HFF-Myc (cell line): ENCODE results near the gene CAPRIN2.

Experiments
- DNase-seq: peaks from one replicate; pipeline ENCODE4 v3.0.0-alpha.2; 2011; ENCODE audit warnings: low read depth; ENCODE audit errors: extremely low read depth
- H3K4me3 ChIP-seq: replicated peaks from 2 replicates; pipeline ENCODE4 v1.5.1; 2011; ENCODE audit warnings: low read depth, mild to moderate bottlenecking, control low read depth, low read length
- TF ChIP-seq, protein P1 (sequence below): IDR thresholded peaks from 2 replicates; pipeline ENCODE4 v1.5.1; 2012; ENCODE audit warnings: mild to moderate bottlenecking, low read depth, low read length, control low read depth; ENCODE audit errors: missing control alignments

Gene CAPRIN2

GRCh38 chr12:30764251-30764650 is 9.5 kb upstream of the CAPRIN2 start:
- DNase-seq = no peak
- H3K4me3 ChIP-seq = no peak overlapping the region
- TF ChIP-seq, protein P1, sequence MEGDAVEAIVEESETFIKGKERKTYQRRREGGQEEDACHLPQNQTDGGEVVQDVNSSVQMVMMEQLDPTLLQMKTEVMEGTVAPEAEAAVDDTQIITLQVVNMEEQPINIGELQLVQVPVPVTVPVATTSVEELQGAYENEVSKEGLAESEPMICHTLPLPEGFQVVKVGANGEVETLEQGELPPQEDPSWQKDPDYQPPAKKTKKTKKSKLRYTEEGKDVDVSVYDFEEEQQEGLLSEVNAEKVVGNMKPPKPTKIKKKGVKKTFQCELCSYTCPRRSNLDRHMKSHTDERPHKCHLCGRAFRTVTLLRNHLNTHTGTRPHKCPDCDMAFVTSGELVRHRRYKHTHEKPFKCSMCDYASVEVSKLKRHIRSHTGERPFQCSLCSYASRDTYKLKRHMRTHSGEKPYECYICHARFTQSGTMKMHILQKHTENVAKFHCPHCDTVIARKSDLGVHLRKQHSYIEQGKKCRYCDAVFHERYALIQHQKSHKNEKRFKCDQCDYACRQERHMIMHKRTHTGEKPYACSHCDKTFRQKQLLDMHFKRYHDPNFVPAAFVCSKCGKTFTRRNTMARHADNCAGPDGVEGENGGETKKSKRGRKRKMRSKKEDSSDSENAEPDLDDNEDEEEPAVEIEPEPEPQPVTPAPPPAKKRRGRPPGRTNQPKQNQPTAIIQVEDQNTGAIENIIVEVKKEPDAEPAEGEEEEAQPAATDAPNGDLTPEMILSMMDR = no peak

DNA sequence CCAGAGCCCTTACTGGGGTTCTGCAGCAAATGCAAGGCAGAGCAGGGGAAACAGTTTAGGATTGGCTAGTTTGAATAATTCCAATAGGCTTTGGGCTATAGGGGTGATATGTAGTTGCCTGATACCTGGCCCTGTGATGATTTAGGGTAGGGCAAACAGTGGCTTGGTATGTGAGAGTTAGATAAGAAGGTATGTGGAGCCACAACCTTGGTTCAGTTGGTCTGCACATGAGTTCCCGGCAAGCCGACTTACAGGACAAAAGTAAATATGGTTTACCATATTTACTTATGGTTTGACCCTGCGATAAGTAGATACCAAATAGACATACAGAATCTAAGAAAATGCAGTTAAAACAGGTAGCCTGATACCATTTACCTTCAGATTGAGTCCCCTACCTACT is 8.3 kb upstream of the CAPRIN2 start:
- TF ChIP-seq, protein P1 = no peak
- H3K4me3 ChIP-seq = no peak overlapping the region
- DNase-seq = no peak

DNA sequence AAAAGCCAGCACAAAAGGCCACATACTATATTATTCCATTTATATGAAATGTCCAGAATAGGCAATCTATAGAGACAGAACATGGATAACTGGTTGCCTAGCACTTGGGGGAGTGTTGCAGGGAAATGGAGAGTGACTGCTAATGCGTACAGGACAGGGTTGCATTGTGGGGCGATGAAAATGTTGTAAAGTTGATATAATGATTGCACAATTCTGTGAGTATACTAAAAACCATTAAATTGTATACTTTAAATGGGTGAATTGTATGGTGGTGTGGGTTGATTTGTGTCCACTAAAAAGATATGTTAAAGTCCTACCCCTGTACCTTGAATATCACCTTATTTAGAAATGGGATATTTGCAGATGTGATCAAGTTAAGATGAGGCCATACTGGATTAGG is 7.0 kb upstream of the CAPRIN2 start:
- TF ChIP-seq, protein P1 = no peak
- DNase-seq = no peak
- H3K4me3 ChIP-seq = no peak overlapping the region

DNA sequence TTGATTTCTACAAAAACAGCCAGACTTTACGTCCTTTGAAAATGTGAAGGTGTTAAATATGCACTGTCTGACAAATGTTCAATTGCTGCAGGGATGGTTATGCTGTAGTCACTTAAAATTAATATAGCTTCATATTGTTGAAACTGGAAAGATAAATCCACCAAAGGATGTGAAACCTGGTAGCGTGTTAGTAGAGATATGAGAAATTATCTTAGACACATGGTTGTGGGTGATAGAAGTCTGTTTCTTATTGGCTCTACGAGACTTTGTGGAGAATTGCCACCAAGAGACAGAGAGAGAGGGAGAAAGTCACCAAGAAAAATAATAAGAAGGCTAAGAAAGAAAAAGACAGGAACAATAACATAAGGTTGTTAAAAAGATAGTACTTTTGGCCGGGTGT is 2.6 kb upstream of the CAPRIN2 start:
- TF ChIP-seq, protein P1 = no peak
- no peak overlapping the region for H3K4me3 ChIP-seq
- DNase-seq = no peak

GRCh38 chr12:30756074-30756473 is 1.3 kb upstream of the CAPRIN2 start:
- DNase-seq = no peak
- TF ChIP-seq, protein P1 = no peak
- H3K4me3 ChIP-seq = no peak overlapping the region

- TF ChIP-seq, protein P1 = no peak
- peak overlapping the region; percentile 68 for H3K4me3 ChIP-seq
- no peak for DNase-seq
Observed at GRCh38 chr12:30755395-30755762, 628 bp upstream of the CAPRIN2 start.

- TF ChIP-seq, protein P1 = no peak
- no peak for DNase-seq
- H3K4me3 ChIP-seq = peak overlapping the region; percentile 68
Observed at GRCh38 chr12:30754383-30754749, 385 bp downstream of the CAPRIN2 start.
